Measurements from ENCODE around the gene WNT9B. TPM values are rescaled to one million over a fixed set of nuclear protein-coding genes. Genes with fewer than 3 reads are reported as not detected.

The WNT9B gene
- total RNA-seq, 1 experiment from 2014 or later = 0.83 TPM

Other genes with a start within 250 kb of the WNT9B start
- gene WNT3, start 32.9 kb upstream of the WNT9B start, total RNA-seq (2014; rRNA removed; shearing (Covaris generic)) = 29.9 and 31.9 TPM in 2 replicates
- 23.2 and 25.9 TPM in 2 replicates for gene GOSR2, start 71.6 kb downstream of the WNT9B start, total RNA-seq (2014; rRNA removed; shearing (Covaris generic))
- gene RPRML, start 127.7 kb downstream of the WNT9B start, total RNA-seq (2014; rRNA removed; shearing (Covaris generic)) = 1.8 TPM in 2 replicates